Measurements from ENCODE around the gene HIPK2. TPM values are rescaled to one million over a fixed set of nuclear protein-coding genes. Genes with fewer than 3 reads are reported as not detected.

The HIPK2 gene
- total RNA-seq, 1 experiment from 2014 or later = 30.7 TPM

DNA sequence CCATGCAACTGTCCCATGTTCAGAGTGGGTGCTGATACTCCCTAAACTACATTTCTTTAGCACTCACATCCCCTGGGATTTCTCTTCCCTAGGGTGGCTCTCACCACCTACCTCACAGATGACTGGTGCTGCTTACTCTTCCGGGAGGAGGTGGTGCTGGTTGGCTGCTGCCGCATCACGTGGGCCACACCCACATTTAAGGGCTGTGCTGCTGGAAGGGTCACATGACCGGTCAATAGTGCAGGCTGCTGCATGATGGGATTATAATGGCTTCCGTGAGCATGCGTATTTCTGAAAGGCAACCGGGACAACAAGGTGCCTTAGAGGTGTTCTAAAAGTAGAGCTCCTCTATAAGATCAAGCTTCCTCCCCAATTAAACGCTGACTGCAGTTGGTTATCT is 177.5 kb downstream of the HIPK2 start:
- Histone ChIP-seq H3K36me3 (ENCODE audit: insufficient read depth, low read length, poor library complexity, severe bottlenecking) (peaks cover 12% of the 10 kb centered on the region), H3K9me3 (ENCODE audit: low read depth, low read length, poor library complexity, severe bottlenecking) (no peaks in the 10 kb centered on the region), H3K27ac (ENCODE audit: low read depth, low read length, poor library complexity, severe bottlenecking) (no peak overlapping the region), H3K4me3 (ENCODE audit: low read depth, low read length, poor library complexity, severe bottlenecking) (no peak overlapping the region), H3K4me1 (ENCODE audit: insufficient read depth, low read length, poor library complexity, severe bottlenecking) (peaks cover 7% of the 10 kb centered on the region), H3K27me3 (replicated peaks; ENCODE audit: insufficient read depth, low read depth, low read length, poor library complexity) (no peaks in the 10 kb centered on the region)
- TF ChIP-seq, protein P1, sequence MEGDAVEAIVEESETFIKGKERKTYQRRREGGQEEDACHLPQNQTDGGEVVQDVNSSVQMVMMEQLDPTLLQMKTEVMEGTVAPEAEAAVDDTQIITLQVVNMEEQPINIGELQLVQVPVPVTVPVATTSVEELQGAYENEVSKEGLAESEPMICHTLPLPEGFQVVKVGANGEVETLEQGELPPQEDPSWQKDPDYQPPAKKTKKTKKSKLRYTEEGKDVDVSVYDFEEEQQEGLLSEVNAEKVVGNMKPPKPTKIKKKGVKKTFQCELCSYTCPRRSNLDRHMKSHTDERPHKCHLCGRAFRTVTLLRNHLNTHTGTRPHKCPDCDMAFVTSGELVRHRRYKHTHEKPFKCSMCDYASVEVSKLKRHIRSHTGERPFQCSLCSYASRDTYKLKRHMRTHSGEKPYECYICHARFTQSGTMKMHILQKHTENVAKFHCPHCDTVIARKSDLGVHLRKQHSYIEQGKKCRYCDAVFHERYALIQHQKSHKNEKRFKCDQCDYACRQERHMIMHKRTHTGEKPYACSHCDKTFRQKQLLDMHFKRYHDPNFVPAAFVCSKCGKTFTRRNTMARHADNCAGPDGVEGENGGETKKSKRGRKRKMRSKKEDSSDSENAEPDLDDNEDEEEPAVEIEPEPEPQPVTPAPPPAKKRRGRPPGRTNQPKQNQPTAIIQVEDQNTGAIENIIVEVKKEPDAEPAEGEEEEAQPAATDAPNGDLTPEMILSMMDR (conservative IDR thresholded peaks at IDR 0.05; ENCODE audit: low read depth, low read length) = no peak
- intact Hi-C loops (cut with micrococcal nuclease; ENCODE audit: unreplicated experiment) = loop anchor here (5.0 kb wide), 1 partner anchor 402 kb away; no protein-coding TSS in a partner anchor
- CTCF ChIA-PET = no interaction called here
- POLR2A ChIA-PET (ENCODE audit: low non-redundant PET) = no interaction called here
- DNase-seq (ENCODE audit: low spot score) = no peak
- BruUV-seq (replicated peaks) = no TSS peak

GRCh38 chr7:139598642-139599041 is 179.2 kb downstream of the HIPK2 start:
- BruUV-seq (replicated peaks) = no TSS peak
- Histone ChIP-seq H3K27ac (ENCODE audit: low read depth, low read length, poor library complexity, severe bottlenecking) (peak overlapping the region; percentile 54), H3K4me3 (ENCODE audit: low read depth, low read length, poor library complexity, severe bottlenecking) (no peak overlapping the region), H3K4me1 (ENCODE audit: insufficient read depth, low read length, poor library complexity, severe bottlenecking) (peaks cover 7% of the 10 kb centered on the region), H3K9me3 (ENCODE audit: low read depth, low read length, poor library complexity, severe bottlenecking) (no peaks in the 10 kb centered on the region), H3K27me3 (replicated peaks; ENCODE audit: insufficient read depth, low read depth, low read length, poor library complexity) (no peaks in the 10 kb centered on the region), H3K36me3 (ENCODE audit: insufficient read depth, low read length, poor library complexity, severe bottlenecking) (peaks cover 17% of the 10 kb centered on the region)
- intact Hi-C loops (cut with micrococcal nuclease; ENCODE audit: unreplicated experiment) = no loop called here
- CTCF ChIA-PET = no interaction called here
- POLR2A ChIA-PET (ENCODE audit: low non-redundant PET) = interaction anchor here (0.7 kb wide), 1 partner anchor 8 kb away, joined by 3 read pairs; no protein-coding TSS in a partner anchor
- no peak for TF ChIP-seq EZH2 (IDR thresholded peaks at IDR 0.05; ENCODE audit: borderline replicate concordance, low read depth, low read length, poor library complexity, severe bottlenecking)
- TF ChIP-seq, protein P1 (conservative IDR thresholded peaks at IDR 0.05; ENCODE audit: low read depth, low read length) = no peak
- peak; percentile 70 for DNase-seq (ENCODE audit: low spot score)

- H3K27me3 ChIP-seq (replicated peaks; ENCODE audit: insufficient read depth, low read depth, low read length, poor library complexity) = no peaks in the 10 kb centered on the region
Measured at GRCh38 chr7:139597028-139597427, 180.8 kb downstream of the HIPK2 start.

More at GRCh38 chr7:139597028-139597427, 180.8 kb downstream of the HIPK2 start:
- TF ChIP-seq EZH2 (IDR thresholded peaks at IDR 0.05; ENCODE audit: borderline replicate concordance, low read depth, low read length, poor library complexity, severe bottlenecking) = no peak
- TF ChIP-seq, protein P1 (conservative IDR thresholded peaks at IDR 0.05; ENCODE audit: low read depth, low read length) = no peak
- no TSS peak for BruUV-seq (replicated peaks)
- Histone ChIP-seq H3K36me3 (ENCODE audit: insufficient read depth, low read length, poor library complexity, severe bottlenecking) (peaks cover 17% of the 10 kb centered on the region), H3K4me1 (ENCODE audit: insufficient read depth, low read length, poor library complexity, severe bottlenecking) (peaks cover 7% of the 10 kb centered on the region), H3K27ac (ENCODE audit: low read depth, low read length, poor library complexity, severe bottlenecking) (no peak overlapping the region), H3K4me3 (ENCODE audit: low read depth, low read length, poor library complexity, severe bottlenecking) (no peak overlapping the region), H3K9me3 (ENCODE audit: low read depth, low read length, poor library complexity, severe bottlenecking) (no peaks in the 10 kb centered on the region)
- CTCF ChIA-PET = no interaction called here
- intact Hi-C loops (cut with micrococcal nuclease; ENCODE audit: unreplicated experiment) = no loop called here
- DNase-seq (ENCODE audit: low spot score) = no peak
- POLR2A ChIA-PET (ENCODE audit: low non-redundant PET) = no interaction called here
